BE2C (cell line): Measurements from ENCODE around the gene UCHL3.

Source experiments
- DNase-seq: peaks from one replicate; pipeline ENCODE4 v3.0.0-alpha.2; 2020
- H3K27me3 ChIP-seq: fragments of 250-450 bp; sonication (Bioruptor Pico); 2 replicates; pipeline ENCODE4 v1.5.1; 2020; ENCODE audit warnings: mild to moderate bottlenecking
- H3K36me3 ChIP-seq: fragments of 250-450 bp; sonication (Bioruptor Pico); 2 replicates; pipeline ENCODE4 v1.5.1; 2020; ENCODE audit warnings: mild to moderate bottlenecking
- H3K4me1 ChIP-seq: fragments of 250-450 bp; sonication (Bioruptor Pico); 2 replicates; pipeline ENCODE4 v1.5.1; 2020
- H3K4me3 ChIP-seq: 2 replicates; pipeline ENCODE4 v1.5.1; 2011; ENCODE audit warnings: low read depth, low read length
- H3K9me3 ChIP-seq: fragments of 250-450 bp; sonication (Bioruptor Pico); 2 replicates; pipeline ENCODE4 v1.5.1; 2020
- CTCF ChIP-seq: IDR thresholded peaks from 2 replicates; pipeline ENCODE4 v1.5.1; 2012; ENCODE audit warnings: mild to moderate bottlenecking, low read depth, low read length

The UCHL3 gene

GRCh38 chr13:75610466-75610865 is 60.9 kb downstream of the UCHL3 start:
- no peaks in the 10 kb centered on the region for H3K27me3 ChIP-seq
- no peak for DNase-seq
- no peak overlapping the region for H3K4me3 ChIP-seq
- no peaks in the 10 kb centered on the region for H3K9me3 ChIP-seq
- no peak for TF ChIP-seq CTCF
- H3K36me3 ChIP-seq: peaks cover 5% of the 10 kb centered on the region
- no peaks in the 10 kb centered on the region; the same call in 1 of the 2 replicates for H3K4me1 ChIP-seq

GRCh38 chr13:75612354-75612753 is 62.8 kb downstream of the UCHL3 start:
- H3K27me3 ChIP-seq: no peaks in the 10 kb centered on the region
- H3K36me3 ChIP-seq: no peaks in the 10 kb centered on the region
- DNase-seq: no peak
- no peak overlapping the region for H3K4me3 ChIP-seq
- no peaks in the 10 kb centered on the region for H3K9me3 ChIP-seq
- no peaks in the 10 kb centered on the region; the same call in 1 of the 2 replicates for H3K4me1 ChIP-seq
- TF ChIP-seq CTCF: no peak

- Histone ChIP-seq H3K36me3 (no peaks in the 10 kb centered on the region), H3K27me3 (no peaks in the 10 kb centered on the region), H3K4me3 (no peak overlapping the region), H3K4me1 (no peaks in the 10 kb centered on the region), H3K9me3 (no peaks in the 10 kb centered on the region)
- DNase-seq: no peak
- TF ChIP-seq CTCF: no peak
These were observed 67.6 kb downstream of the UCHL3 start for GRCh38 chr13:75617230-75617629.

GRCh38 chr13:75618308-75618707 is 68.7 kb downstream of the UCHL3 start:
- no peaks in the 10 kb centered on the region for H3K36me3 ChIP-seq
- no peak for DNase-seq
- H3K4me1 ChIP-seq: no peaks in the 10 kb centered on the region
- TF ChIP-seq CTCF: no peak
- H3K9me3 ChIP-seq: no peaks in the 10 kb centered on the region
- no peak overlapping the region for H3K4me3 ChIP-seq
- no peaks in the 10 kb centered on the region for H3K27me3 ChIP-seq

- TF ChIP-seq CTCF: no peak
- Histone ChIP-seq H3K4me3 (no peak overlapping the region), H3K36me3 (no peaks in the 10 kb centered on the region; the same call in 1 of the 2 replicates), H3K9me3 (no peaks in the 10 kb centered on the region), H3K4me1 (no peaks in the 10 kb centered on the region), H3K27me3 (no peaks in the 10 kb centered on the region)
- no peak for DNase-seq
These were observed 70.4 kb downstream of the UCHL3 start for GRCh38 chr13:75620020-75620419.

GRCh38 chr13:75621147-75621546 is 71.6 kb downstream of the UCHL3 start:
- no peak for DNase-seq
- Histone ChIP-seq H3K36me3 (no peaks in the 10 kb centered on the region; the same call in 1 of the 2 replicates), H3K4me1 (no peaks in the 10 kb centered on the region), H3K9me3 (no peaks in the 10 kb centered on the region), H3K27me3 (no peaks in the 10 kb centered on the region), H3K4me3 (no peak overlapping the region)
- no peak for TF ChIP-seq CTCF
